GM21423 (cell line): ENCODE data around the gene SPOPL.

ENCODE experiments used
- ATAC-seq: cut with Tn5 transposase; IDR thresholded peaks from one replicate; pipeline ENCODE4 v1.9.1; 2021; ENCODE audit warnings: mild to moderate bottlenecking, moderate library complexity; ENCODE audit not compliant: unreplicated experiment

Gene SPOPL

GRCh38 chr2:138596403-138596802 lies 94.8 kb downstream of the SPOPL start:
- ATAC-seq, result no peak

- no peak for ATAC-seq
Observed at GRCh38 chr2:138600732-138601457, 99.3 kb downstream of the SPOPL start.

DNA sequence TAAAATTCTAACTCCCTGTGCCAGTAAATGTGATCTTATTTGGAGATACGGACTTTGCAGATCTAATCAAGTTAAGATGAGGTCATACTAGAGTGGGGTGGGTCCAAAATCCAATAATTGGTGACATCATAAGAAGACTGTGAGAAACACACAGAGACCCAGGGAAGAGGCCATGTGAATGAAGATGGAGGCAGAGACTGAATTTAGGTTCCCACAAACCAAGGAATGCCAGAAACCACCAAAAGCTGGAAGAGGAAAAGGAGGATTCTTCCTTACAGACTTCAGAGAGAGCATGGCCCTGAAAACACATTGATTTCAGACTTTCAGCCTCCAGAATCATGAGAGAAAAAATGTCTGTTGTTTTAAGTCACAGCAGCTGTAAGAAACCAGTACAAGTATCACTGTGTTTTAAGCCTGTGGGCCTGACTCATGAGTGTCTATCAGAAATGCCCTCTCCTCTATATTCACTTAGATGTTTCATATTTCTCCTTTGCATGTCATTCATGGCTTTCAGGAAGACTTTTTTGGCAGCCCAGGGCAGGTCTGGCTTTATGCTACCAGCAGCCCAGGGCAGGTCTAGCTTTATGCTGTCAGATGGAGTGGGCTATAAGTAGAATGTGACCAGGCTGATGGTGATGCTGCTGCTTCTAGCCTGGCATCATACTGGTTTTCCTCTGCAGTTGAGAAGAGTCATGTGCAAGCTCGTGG lies 100.0 kb downstream of the SPOPL start:
- ATAC-seq, result no peak

DNA sequence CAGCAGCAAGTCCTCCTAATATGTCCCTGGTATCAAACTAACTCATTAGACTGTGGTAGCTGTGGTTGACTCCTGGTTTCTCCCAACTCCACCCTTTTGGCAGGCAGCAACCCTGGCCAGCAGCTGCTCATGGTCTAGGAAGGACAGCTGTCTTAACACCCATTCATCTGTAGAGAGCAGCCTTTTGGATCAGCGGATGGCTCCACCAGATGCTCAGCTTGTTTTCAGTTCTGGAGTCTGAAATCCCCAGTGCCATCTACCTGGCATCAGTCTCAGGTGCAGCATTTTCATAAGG lies 100.5 kb downstream of the SPOPL start:
- no peak for ATAC-seq

- ATAC-seq, result no peak
Observed at GRCh38 chr2:138607746-138608145, 106.2 kb downstream of the SPOPL start.

- no peak for ATAC-seq
Observed at GRCh38 chr2:138609446-138609845, 107.9 kb downstream of the SPOPL start.

DNA sequence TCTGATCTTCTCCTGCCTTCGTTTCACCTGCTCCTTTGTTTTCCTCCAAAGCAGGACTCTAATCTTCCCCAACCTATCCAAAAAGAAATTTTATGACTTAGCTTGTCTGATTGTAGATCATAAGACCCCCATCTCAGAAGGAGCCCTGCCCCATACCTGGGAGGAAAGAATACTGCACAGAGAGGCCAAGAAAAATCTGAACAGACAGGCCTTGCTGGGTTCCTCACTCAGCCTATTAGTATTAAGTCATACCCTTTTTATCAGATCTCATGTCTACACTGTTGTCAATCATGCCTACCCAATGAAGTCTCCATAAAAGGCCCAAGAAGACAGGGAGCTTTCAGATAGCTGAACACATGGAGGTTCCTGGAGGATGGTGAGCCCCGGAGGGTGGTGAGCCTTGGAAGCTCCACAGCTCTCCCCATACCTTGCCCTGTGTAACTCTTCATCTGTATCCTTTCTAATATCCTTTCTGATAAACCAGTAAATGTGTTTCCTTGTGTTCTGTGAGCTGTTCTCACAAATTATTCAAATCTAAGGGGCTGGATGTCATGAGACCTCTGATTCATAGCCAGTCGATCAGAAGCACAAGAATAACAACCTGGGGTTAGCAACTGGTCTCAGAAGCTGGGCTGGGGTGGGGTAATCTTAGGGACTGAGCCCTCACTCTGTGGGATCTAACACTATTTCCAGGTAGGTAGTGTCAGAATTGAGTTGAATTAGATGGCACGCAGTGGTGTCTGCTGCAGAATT lies 108.8 kb downstream of the SPOPL start:
- no peak for ATAC-seq

GRCh38 chr2:138615257-138615656 lies 113.7 kb downstream of the SPOPL start:
- ATAC-seq, result no peak

- no peak for ATAC-seq
Observed at GRCh38 chr2:138617026-138617425, 115.5 kb downstream of the SPOPL start.

- no peak for ATAC-seq
Observed at GRCh38 chr2:138618971-138619370, 117.4 kb downstream of the SPOPL start.

GRCh38 chr2:138620431-138620830 lies 118.9 kb downstream of the SPOPL start:
- ATAC-seq, result no peak

DNA sequence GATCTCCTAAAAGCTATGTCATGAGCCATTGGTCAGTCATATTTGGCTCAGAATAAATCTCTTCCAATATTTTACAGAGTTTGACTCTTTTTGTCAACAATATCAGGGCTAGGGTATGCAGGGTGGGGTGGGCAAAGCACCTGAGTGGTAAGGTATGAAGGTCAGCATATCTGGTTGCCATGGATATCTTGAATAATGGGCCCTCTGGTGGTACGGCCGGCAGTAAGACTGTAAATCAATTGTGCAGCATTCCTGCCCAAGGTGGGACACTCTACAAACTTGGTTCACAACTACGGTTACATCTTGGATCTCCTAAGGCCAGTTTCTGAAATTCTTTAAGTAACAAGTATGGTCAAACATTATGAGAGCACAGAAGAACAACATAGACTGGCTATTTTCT lies 119.6 kb downstream of the SPOPL start:
- no peak for ATAC-seq

DNA sequence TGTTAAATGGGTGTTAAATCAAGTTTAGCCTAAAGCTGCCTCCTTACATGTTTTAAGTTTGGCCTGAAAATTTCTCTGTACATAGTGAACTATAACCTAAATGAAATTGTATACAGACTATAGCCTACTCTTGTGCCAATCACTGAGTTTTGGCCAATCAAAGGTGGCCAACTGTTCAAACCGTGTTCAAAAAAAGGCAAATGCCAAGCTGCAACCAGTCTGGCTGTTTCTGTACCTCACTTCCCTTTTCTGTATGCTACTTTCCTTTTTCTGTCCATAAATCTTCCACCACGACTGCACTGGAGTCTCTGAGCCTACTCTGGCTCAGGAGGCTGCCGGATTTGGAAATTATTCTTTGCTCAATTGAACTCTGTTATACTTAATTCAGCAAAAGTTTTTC lies 121.0 kb downstream of the SPOPL start:
- ATAC-seq, result no peak
